CD4-positive, alpha-beta T cell treated with Interleukin-15 for 1 hour (primary cell): ENCODE measurements around the gene SAP25.
"Not testable (repeated sequence)": the region's sequence is repeated elsewhere in the genome, so short reads cannot be mapped to it uniquely, and the experiment has no call there.

Experiments used
- DNase-seq: peaks from one replicate; pipeline ENCODE4 v3.0.0-alpha.2; 2020

SAP25 gene

DNA sequence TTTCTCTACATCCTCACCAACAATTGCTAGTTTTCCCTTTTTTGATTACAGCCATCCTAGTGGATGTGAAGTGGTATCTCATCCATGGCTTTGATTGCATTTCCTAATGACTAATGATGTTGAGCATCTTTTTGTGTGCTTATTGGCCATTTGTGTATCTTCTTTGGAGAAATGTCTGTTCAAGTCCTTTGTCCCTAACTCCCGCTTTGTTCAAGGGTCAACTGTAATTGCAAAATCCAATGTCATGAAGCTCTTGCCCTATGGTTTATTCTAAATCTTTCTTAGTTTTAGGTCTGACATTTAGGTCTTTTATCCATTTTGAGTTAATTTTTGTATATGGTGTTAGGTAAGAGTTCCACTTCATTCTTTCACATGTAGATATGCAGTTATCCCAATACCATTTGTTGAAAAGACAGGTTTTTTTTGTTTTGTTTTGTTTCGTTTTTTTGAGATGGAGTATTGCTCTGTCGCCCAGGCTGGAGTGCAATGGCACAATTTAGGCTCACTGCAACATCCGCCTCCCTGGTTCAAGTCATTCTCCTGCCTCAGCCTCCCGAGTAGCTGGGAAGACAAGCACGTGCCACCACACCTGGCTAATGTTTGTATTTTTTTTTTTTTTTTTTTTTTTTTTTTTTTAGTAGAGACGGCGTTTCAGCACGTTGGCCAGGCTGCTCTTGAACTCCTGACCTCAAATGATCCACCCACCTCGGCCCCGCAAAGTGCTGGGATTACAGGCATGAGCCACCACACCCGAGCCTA is 45.4 kb downstream of the SAP25 start:
- DNase-seq: not testable (repeated sequence)

GRCh38 chr7:100523192-100523591 is 50.5 kb downstream of the SAP25 start:
- not testable (repeated sequence) for DNase-seq
